ENCODE data around the gene CEMIP.

GRCh38 chr15:80823120-80823519 lies 44.0 kb downstream of the CEMIP start:
- TF ChIP-seq, protein P1, sequence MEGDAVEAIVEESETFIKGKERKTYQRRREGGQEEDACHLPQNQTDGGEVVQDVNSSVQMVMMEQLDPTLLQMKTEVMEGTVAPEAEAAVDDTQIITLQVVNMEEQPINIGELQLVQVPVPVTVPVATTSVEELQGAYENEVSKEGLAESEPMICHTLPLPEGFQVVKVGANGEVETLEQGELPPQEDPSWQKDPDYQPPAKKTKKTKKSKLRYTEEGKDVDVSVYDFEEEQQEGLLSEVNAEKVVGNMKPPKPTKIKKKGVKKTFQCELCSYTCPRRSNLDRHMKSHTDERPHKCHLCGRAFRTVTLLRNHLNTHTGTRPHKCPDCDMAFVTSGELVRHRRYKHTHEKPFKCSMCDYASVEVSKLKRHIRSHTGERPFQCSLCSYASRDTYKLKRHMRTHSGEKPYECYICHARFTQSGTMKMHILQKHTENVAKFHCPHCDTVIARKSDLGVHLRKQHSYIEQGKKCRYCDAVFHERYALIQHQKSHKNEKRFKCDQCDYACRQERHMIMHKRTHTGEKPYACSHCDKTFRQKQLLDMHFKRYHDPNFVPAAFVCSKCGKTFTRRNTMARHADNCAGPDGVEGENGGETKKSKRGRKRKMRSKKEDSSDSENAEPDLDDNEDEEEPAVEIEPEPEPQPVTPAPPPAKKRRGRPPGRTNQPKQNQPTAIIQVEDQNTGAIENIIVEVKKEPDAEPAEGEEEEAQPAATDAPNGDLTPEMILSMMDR (IDR thresholded peaks at IDR 0.05), result no peak
- TF ChIP-seq, protein P2, sequence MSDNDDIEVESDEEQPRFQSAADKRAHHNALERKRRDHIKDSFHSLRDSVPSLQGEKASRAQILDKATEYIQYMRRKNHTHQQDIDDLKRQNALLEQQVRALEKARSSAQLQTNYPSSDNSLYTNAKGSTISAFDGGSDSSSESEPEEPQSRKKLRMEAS (IDR thresholded peaks at IDR 0.05), result no peak
- TF ChIP-seq, protein P3, sequence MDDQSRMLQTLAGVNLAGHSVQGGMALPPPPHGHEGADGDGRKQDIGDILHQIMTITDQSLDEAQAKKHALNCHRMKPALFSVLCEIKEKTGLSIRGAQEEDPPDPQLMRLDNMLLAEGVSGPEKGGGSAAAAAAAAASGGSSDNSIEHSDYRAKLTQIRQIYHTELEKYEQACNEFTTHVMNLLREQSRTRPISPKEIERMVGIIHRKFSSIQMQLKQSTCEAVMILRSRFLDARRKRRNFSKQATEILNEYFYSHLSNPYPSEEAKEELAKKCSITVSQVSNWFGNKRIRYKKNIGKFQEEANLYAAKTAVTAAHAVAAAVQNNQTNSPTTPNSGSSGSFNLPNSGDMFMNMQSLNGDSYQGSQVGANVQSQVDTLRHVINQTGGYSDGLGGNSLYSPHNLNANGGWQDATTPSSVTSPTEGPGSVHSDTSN (IDR thresholded peaks at IDR 0.05), result no peak
- TF ChIP-seq CBX2 (IDR thresholded peaks at IDR 0.05; ENCODE audit: borderline replicate concordance, low read depth) (no peak), BCL3 (IDR thresholded peaks at IDR 0.05) (no peak), JUN (IDR thresholded peaks at IDR 0.05) (no peak), EP300 (IDR thresholded peaks at IDR 0.05) (no peak), HOXB13 (CRISPR knock-in tag; IDR thresholded peaks at IDR 0.05; ENCODE audit: low read depth) (no peak), POLR2A (IDR thresholded peaks at IDR 0.05; ENCODE audit: low read length) (no peak), POLR2AphosphoS2 (conservative IDR thresholded peaks at IDR 0.05; ENCODE audit: low read length) (no peak), ESRRA (IDR thresholded peaks at IDR 0.05; ENCODE audit: borderline replicate concordance, low read length) (no peak), JUNB (IDR thresholded peaks at IDR 0.05) (no peak), BHLHE40 (IDR thresholded peaks at IDR 0.05; ENCODE audit: low read depth, low read length) (no peak)
